Uterus (tissue), 2 donors: ENCODE data around the gene CARD18.

Experiments
- POLR2A ChIP-seq, 2 donors: fragments of 450-650 bp; IDR thresholded peaks; one replicate each; pipeline ENCODE4 v1.6.1; 2016; ENCODE audit warnings: antibody characterized with exemption in 2 of 2, mild to moderate bottlenecking in 1 of 2, moderate library complexity in 1 of 2
- TF ChIP-seq, protein P1 (sequence below), 4 experiments: fragments of 200-600 bp in 2 of 4; fragments of 450-650 bp in 2 of 4; sonication (generic) in 2 of 4; IDR thresholded peaks; one replicate each; pipeline ENCODE4 v1.5.1; 2016 to 2019; ENCODE audit warnings: antibody characterized with exemption in 4 of 4, mild to moderate bottlenecking in 2 of 4, moderate library complexity in 1 of 4

GRCh38 chr11:105106140-105106539 lies 33.4 kb downstream of the CARD18 start:
- TF ChIP-seq, protein P1, sequence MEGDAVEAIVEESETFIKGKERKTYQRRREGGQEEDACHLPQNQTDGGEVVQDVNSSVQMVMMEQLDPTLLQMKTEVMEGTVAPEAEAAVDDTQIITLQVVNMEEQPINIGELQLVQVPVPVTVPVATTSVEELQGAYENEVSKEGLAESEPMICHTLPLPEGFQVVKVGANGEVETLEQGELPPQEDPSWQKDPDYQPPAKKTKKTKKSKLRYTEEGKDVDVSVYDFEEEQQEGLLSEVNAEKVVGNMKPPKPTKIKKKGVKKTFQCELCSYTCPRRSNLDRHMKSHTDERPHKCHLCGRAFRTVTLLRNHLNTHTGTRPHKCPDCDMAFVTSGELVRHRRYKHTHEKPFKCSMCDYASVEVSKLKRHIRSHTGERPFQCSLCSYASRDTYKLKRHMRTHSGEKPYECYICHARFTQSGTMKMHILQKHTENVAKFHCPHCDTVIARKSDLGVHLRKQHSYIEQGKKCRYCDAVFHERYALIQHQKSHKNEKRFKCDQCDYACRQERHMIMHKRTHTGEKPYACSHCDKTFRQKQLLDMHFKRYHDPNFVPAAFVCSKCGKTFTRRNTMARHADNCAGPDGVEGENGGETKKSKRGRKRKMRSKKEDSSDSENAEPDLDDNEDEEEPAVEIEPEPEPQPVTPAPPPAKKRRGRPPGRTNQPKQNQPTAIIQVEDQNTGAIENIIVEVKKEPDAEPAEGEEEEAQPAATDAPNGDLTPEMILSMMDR (IDR thresholded peaks at IDR 0.05): no peak
- no peak for TF ChIP-seq POLR2A (IDR thresholded peaks at IDR 0.05)
